HG03280 (cell line): ENCODE data around the gene EVX2.

Experiments used
- ATAC-seq: cut with Tn5 transposase; IDR thresholded peaks from one replicate; pipeline ENCODE4 v1.9.1; 2021; ENCODE audit warnings: mild to moderate bottlenecking, moderate library complexity; ENCODE audit not compliant: unreplicated experiment

EVX2 gene

GRCh38 chr2:176083796-176084261 is at the start of gene EVX2:
EVX2 (minus strand) TSS chr2:176083962; CDS start chr2:176083776, 186 bp downstream.
- ATAC-seq: no peak

- ATAC-seq: no peak
Measured at GRCh38 chr2:176133389-176133788, 49.6 kb upstream of the EVX2 start.

GRCh38 chr2:176132205-176133171 is 48.7 kb upstream of the EVX2 start:
- ATAC-seq: no peak

GRCh38 chr2:176131848-176132158 is 48.0 kb upstream of the EVX2 start:
- ATAC-seq: no peak

- ATAC-seq: no peak
Measured at GRCh38 chr2:176130957-176131847, 47.4 kb upstream of the EVX2 start.

- no peak for ATAC-seq
Measured at GRCh38 chr2:176130147-176130956, 46.6 kb upstream of the EVX2 start.

GRCh38 chr2:176129813-176130146 is 46.0 kb upstream of the EVX2 start:
- no peak for ATAC-seq

- no peak for ATAC-seq
Measured at GRCh38 chr2:176128982-176129796, 45.4 kb upstream of the EVX2 start, which contains the start of gene HOXD8. HOXD8 (plus strand) TSS chr2:176129705; CDS start chr2:176130367, 662 bp downstream.

- ATAC-seq: no peak
Measured at GRCh38 chr2:176128172-176128981, 44.6 kb upstream of the EVX2 start.

GRCh38 chr2:176127774-176128072 is 44.0 kb upstream of the EVX2 start:
- ATAC-seq: no peak

GRCh38 chr2:176126929-176127773 is 43.4 kb upstream of the EVX2 start:
- no peak for ATAC-seq

GRCh38 chr2:176125772-176126054 is 42.0 kb upstream of the EVX2 start:
- no peak for ATAC-seq

GRCh38 chr2:176124947-176125771 is 41.4 kb upstream of the EVX2 start:
- no peak for ATAC-seq

- ATAC-seq: no peak
Measured at GRCh38 chr2:176124110-176124946, 40.6 kb upstream of the EVX2 start.

- no peak for ATAC-seq
Measured at GRCh38 chr2:176123411-176124109, 39.8 kb upstream of the EVX2 start.

GRCh38 chr2:176122683-176123410 is 39.1 kb upstream of the EVX2 start, which contains the start of gene HOXD9:
HOXD9 (plus strand) TSS chr2:176122719; CDS start chr2:176122769, 50 bp downstream.
- ATAC-seq: no peak
